Subcutaneous abdominal adipose tissue (tissue), 5 donors: Measurements from ENCODE around the gene MRPL58.
A peak's percentile ranks its signal among the peaks of the same experiment; 100 is the strongest.
"Not testable (repeated sequence)": the region's sequence is repeated elsewhere in the genome, so short reads cannot be mapped to it uniquely, and the experiment has no call there.

Experiments used
- H3K27ac ChIP-seq: one replicate; pipeline ENCODE4 v1.7.0; 2013; ENCODE audit warnings: low read depth, mild to moderate bottlenecking, inconsistent platforms, low read length, moderate library complexity
- H3K27me3 ChIP-seq, 5 donors: one replicate each; pipeline ENCODE4 v1.7.0; 2013; ENCODE audit warnings: low read length in 5 of 5, inconsistent platforms in 1 of 5; ENCODE audit not compliant: control insufficient read depth in 5 of 5, insufficient read depth in 4 of 5
- H3K36me3 ChIP-seq, 5 donors: one replicate each; pipeline ENCODE4 v1.7.0; 2013; ENCODE audit warnings: low read length in 5 of 5; ENCODE audit not compliant: control insufficient read depth in 5 of 5, insufficient read depth in 5 of 5
- H3K4me1 ChIP-seq, 5 donors: one replicate each; pipeline ENCODE4 v1.7.0; 2013; ENCODE audit warnings: low read length in 5 of 5, mild to moderate bottlenecking in 3 of 5, moderate library complexity in 1 of 5; ENCODE audit not compliant: control insufficient read depth in 5 of 5, insufficient read depth in 5 of 5
- H3K4me3 ChIP-seq, 5 donors: one replicate each; pipeline ENCODE4 v1.7.0; 2013; ENCODE audit warnings: low read length in 5 of 5, low read depth in 1 of 5
- H3K9ac ChIP-seq, 5 donors: one replicate each; pipeline ENCODE4 v1.7.0; 2013; ENCODE audit warnings: low read length in 5 of 5, mild to moderate bottlenecking in 4 of 5, moderate library complexity in 3 of 5
- H3K9me3 ChIP-seq, 5 donors: one replicate each; pipeline ENCODE4 v1.7.0; 2013; ENCODE audit warnings: low read length in 5 of 5; ENCODE audit not compliant: control insufficient read depth in 5 of 5
- donor health status: healthy.
- donor health status: healthy.
- donor health status: healthy.
- donor health status: healthy.
- donor health status: healthy.

The MRPL58 gene

DNA sequence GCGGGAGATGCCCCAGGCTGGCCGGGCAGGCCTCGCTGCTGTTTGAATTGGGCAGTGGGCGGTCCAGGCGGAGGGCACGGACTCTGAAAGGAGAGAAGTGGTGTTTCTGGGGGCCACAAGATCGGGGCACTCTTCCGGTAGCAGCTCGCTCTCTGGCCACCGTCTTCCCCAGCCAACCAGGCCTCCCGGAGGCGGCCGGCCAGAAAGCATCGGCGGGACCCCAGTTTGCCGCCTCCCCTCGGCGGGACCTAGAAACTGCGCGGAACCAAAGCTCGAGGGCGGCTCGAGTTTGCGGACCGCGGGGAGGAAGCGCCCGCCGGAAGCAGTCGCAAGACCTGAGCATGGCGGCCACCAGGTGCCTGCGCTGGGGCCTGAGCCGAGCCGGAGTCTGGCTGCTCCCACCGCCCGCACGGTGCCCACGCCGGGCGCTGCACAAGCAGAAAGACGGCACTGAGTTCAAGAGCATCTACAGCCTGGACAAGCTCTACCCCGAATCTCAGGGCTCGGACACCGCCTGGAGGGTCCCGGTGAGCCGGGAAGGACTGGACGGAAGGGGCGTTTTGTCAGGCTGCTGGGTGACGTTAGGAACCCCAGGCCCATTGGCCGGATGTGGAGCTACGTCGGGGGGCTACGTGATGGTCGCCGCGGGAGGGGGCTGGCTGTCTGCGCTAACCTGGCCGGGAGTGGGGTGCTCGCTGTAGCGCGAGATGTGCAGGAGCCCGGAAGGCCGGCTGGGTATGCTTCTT, at the start of gene MRPL58:
Gene MRPL58 (plus strand): TSS at position 325 of the 746 bp plus-strand sequence. CDS start 17 bp downstream, at position 342.
- Histone ChIP-seq H3K27ac (peak within 1 kb of the TSS; percentile 85), H3K4me1 (peaks cover 8 to 28% (median 27%) of the 10 kb centered on the region in 5 donors), H3K27me3 (no peaks in the 10 kb centered on the region), H3K4me3 (peak within 1 kb of the TSS; percentile 77 to 97 (median 95)), H3K9ac (peak within 1 kb of the TSS; percentile 73 to 97 (median 89)), H3K36me3 (peaks cover 0 to 9% (median 4%) of the 10 kb centered on the region in 5 donors), H3K9me3 (no peaks in the 10 kb centered on the region)

DNA sequence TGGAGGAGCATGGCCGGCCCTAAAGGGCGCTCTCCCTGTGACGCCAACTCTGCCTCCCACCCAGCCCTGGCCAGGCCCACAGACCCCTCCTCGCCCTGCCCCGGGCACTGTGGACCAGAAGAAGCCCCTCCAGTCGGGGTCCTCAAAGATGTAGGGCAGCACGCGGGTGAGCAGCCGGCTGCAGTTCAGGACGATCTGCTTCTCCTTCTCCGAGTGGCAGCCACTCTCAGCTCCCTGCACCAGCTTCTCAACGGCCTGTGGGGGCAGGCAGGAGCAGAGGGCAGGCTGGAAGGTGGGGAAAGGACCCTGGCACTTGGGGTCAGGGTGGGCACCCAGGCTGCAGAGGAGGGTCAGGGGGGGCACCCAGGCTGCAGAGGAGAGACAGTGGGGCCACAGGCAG, 48.8 kb upstream of the MRPL58 start:
- H3K9me3 ChIP-seq, result no peaks in the 10 kb centered on the region
- no peak overlapping the region for H3K9ac ChIP-seq
- no peak overlapping the region for H3K4me3 ChIP-seq
- peaks cover 0 to 21% (median 4%) of the 10 kb centered on the region in 5 donors for H3K36me3 ChIP-seq
- no peak overlapping the region for H3K27ac ChIP-seq
- H3K4me1 ChIP-seq, result peaks cover 0 to 8% (median 3%) of the 10 kb centered on the region in 5 donors
- H3K27me3 ChIP-seq, result peaks cover 0 to 11% (median 7%) of the 10 kb centered on the region in 5 donors

DNA sequence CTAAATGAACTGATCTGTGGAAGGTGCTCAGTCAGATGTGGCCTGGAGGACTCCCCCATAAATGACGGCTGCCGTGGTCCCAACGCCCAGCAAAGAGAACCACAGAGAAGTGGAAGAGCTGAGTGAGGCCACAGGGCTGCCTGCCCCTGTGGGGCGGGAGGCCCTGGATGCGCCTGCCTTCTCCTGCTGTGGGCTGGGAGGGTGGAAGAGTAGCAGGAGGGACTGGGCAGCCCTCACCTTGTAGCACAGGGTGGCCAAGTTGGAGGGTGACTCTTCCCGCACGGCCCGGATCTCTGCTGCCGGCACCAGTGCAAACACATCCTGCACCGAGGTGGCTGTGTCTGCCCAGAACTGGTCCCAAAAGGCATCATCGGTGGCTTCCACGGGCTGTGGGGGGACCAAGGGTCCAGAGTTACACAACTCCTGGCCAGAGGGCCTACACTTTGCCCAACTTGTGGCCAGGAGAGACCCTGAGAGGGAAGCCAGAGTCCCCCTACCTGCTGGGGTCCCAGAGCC, 48.2 kb upstream of the MRPL58 start:
- no peaks in the 10 kb centered on the region for H3K9me3 ChIP-seq
- peaks cover 0 to 20% (median 4%) of the 10 kb centered on the region in 5 donors for H3K36me3 ChIP-seq
- H3K4me3 ChIP-seq, result no peak overlapping the region
- no peak overlapping the region for H3K9ac ChIP-seq
- peaks cover 0 to 12% (median 6%) of the 10 kb centered on the region in 5 donors for H3K4me1 ChIP-seq
- no peak overlapping the region for H3K27ac ChIP-seq
- peaks cover 0 to 12% (median 7%) of the 10 kb centered on the region in 5 donors for H3K27me3 ChIP-seq

DNA sequence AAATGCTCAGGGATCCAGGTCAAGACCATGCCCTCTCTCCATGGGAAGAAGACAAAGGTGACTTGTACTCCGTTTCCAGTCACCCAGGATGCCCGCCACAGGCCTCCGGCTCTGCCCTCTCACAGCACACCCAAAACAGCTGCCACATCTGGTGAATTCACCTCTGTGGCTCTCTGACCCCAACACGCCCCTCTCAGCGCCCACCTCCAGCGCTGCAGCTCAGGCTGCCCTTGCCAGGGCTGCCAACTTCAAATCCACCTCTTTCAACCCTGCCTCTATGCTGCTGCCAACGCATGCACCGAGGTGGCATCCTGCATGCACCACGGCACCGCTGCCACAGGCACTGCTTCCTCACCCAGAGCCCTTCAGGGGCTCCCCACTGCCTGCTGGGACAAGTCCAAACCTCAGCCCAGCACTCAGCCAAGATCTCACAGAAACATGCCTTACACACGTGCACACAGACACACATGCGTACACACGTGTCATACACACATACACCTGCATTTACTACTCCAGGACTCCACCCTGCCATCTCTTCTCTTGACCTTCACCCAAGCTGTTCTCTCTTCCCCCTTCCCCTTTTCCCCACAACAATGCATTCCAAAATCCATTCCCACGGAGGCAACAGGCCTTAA, 47.4 kb upstream of the MRPL58 start:
- H3K27me3 ChIP-seq, result peaks cover under 1 to 8% (median 5%) of the 10 kb centered on the region in 5 donors
- no peak overlapping the region for H3K4me3 ChIP-seq
- H3K4me1 ChIP-seq, result peaks cover 0 to 15% (median 8%) of the 10 kb centered on the region in 5 donors
- H3K36me3 ChIP-seq, result peaks cover 0 to 12% (median under 1%) of the 10 kb centered on the region in 5 donors
- no peak overlapping the region for H3K27ac ChIP-seq
- no peaks in the 10 kb centered on the region for H3K9me3 ChIP-seq
- peak overlapping the region in 1 of 5 donors; percentile 24 for H3K9ac ChIP-seq

DNA sequence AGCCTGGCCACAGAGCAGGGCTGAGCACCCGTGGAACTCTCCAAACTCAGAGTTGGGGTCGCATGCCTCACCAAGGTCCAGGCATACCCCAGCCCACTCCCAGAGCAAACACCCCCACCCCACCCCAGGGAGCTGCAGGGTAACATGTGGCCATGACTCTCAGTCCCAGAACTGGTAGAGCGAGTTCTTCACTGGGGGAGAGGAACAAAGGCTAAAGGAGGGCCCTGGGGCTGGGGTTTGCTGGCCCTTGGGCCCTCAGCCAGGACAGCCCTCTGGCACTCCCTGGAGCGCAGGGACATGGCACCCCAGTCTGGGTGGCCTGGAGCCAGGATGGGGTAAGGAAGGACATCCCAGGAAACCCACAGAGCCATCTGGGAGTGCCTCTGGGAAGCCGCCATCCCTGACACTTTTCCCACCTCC, 44.1 kb upstream of the MRPL58 start:
- Histone ChIP-seq H3K4me3 (no peak overlapping the region), H3K27ac (no peak overlapping the region)

DNA sequence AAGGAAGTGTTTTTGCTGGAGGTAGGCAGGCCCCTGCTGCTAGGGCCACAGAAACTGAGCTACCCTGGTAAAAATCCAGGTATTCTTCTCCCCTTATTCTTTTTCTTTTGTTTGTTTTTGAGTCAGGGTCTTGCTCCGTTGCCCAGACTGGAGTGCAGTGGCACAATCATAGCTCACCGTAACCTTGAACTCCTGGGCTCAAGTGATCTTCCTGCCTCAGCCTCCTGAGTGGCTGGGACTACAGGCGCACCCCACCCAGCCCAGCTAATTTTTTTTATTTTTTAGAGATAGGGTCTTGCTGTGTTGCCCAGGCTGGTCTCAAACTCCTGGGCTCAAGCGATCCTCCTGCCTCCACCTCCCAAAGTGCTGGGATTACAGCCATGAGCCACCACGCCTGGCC, 43.0 kb upstream of the MRPL58 start:
- not testable (repeated sequence) for H3K9ac ChIP-seq, H3K36me3 ChIP-seq, H3K9me3 ChIP-seq, H3K4me3 ChIP-seq, H3K27ac ChIP-seq
- H3K4me1 ChIP-seq, result peaks cover 1 to 36% (median 20%) of the 10 kb centered on the region in 5 donors
- peaks cover 4 to 31% (median 17%) of the 10 kb centered on the region in 5 donors for H3K27me3 ChIP-seq

More for the DNA sequence above, 44.1 kb upstream of the MRPL58 start:
- peaks cover 4 to 31% (median 17%) of the 10 kb centered on the region in 5 donors for H3K27me3 ChIP-seq
- no peak overlapping the region for H3K9ac ChIP-seq
- H3K4me1 ChIP-seq, result peaks cover 1 to 36% (median 20%) of the 10 kb centered on the region in 5 donors
- peaks cover 0 to 4% (median 0%) of the 10 kb centered on the region in 5 donors for H3K36me3 ChIP-seq
- H3K9me3 ChIP-seq, result no peaks in the 10 kb centered on the region

DNA sequence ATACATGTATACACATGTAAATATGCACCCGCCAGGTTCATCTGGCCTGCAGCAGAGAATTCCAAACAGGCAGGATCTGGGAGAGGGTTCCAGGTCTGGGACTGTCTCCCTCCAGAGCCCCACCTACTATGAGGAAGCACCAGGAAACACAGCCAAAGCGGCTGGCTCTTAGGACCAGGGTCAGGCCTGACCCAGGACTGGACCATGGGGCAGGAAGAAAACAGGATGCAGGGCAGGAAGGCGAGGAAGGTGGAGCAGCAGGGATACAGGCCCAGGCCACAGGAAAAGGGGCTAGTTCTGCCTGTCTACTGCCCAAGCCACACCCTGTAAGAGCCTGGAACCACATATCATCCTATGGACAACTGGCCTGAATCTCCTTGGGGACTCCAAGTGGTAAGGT, 42.1 kb upstream of the MRPL58 start:
- Histone ChIP-seq H3K27me3 (peaks cover 4 to 31% (median 17%) of the 10 kb centered on the region in 5 donors), H3K9me3 (no peaks in the 10 kb centered on the region), H3K27ac (no peak overlapping the region), H3K9ac (peak overlapping the region in 2 of 5 donors; percentile 36 to 75), H3K4me1 (peaks cover 1 to 36% (median 20%) of the 10 kb centered on the region in 5 donors), H3K36me3 (no peaks in the 10 kb centered on the region), H3K4me3 (peak overlapping the region in 4 of 5 donors; percentile 25 to 70 (median 64))

DNA sequence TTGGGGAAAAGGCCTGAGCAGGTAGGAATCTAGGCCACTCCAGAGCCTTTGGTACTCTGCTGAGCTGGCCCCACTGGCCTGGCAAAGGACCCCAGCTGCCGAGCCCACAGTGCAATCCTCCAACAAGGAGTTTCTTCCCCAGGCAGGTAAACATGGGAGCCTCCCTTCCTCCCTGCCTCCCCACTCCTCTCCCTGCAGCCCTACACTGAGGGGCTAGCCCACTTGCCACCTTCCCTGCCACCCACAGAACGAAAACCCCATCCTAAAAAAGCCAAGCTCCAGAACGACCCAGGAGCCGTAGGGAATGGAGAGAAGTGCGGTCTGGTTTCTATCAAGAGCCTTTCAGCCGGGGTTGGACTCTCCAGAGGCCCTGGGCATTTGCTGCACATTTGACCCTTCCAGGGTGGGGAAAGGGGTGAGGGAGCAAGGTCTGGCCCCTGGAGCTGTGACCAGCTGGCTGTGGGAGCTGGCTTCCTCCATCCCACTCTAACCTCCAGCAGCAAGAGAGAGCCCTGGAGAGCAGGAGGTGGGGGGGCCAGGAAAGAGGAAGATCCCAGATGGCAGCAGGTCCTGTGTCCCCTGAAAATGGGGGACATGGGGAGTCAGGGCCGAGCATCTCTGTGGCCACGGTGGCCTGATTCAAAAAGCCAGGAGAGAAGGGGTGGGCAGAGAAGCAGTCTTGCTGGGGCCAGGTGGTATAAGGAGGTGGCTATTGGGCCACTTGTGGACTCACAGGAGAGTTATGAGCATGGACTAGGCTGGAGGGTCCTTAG, 41.2 kb upstream of the MRPL58 start:
- Histone ChIP-seq H3K9me3 (no peaks in the 10 kb centered on the region), H3K36me3 (no peaks in the 10 kb centered on the region), H3K9ac (peak overlapping the region in 2 of 5 donors; percentile 59 to 75), H3K27ac (no peak overlapping the region), H3K4me1 (peaks cover 1 to 36% (median 20%) of the 10 kb centered on the region in 5 donors), H3K4me3 (peak overlapping the region; percentile 15 to 70 (median 61)), H3K27me3 (peaks cover 4 to 32% (median 17%) of the 10 kb centered on the region in 5 donors)

DNA sequence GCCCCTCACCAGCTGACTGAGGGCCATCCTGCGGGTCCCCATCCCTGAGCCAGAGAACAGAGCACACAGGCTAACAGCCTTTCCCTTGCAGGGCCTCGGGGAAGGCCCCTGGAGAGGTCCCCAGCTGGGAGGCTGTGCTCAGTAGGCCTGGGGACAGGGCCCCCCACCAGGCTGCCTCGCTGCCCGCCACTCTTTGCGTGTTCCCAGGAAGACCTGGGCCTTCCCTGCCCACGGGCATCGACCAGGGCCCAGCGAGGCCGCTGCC, 40.7 kb upstream of the MRPL58 start:
- no peak overlapping the region for H3K27ac ChIP-seq
- H3K27me3 ChIP-seq, result peaks cover 4 to 32% (median 17%) of the 10 kb centered on the region in 5 donors

More for the DNA sequence above, 40.7 kb upstream of the MRPL58 start:
- Histone ChIP-seq H3K4me3 (peak overlapping the region; percentile 15 to 70 (median 61)), H3K9me3 (no peaks in the 10 kb centered on the region), H3K9ac (peak overlapping the region in 2 of 5 donors; percentile 59 to 75), H3K4me1 (peaks cover 1 to 36% (median 20%) of the 10 kb centered on the region in 5 donors), H3K36me3 (no peaks in the 10 kb centered on the region)
